Stomach (tissue), 4 donors: ENCODE results near the gene ERVFRD-1.

Experiments
- CTCF ChIP-seq, 7 experiments: fragments of 450-650 bp in 4 of 7; fragments of 200-600 bp in 3 of 7; sonication (generic) in 3 of 7; IDR thresholded peaks; one replicate each; pipeline ENCODE4 v1.5.1; 2016 to 2019; ENCODE audit warnings: antibody characterized with exemption in 7 of 7, control low read depth in 2 of 7, mild to moderate bottlenecking in 1 of 7
- EP300 ChIP-seq: sonication (generic); formaldehyde crosslinking; IDR thresholded peaks from one replicate; pipeline ENCODE4 v1.6.1; 2017; ENCODE audit warnings: antibody characterized with exemption
- POLR2A ChIP-seq, 4 donors: fragments of 450-650 bp; IDR thresholded peaks; one replicate each; pipeline ENCODE4 v1.6.1; 2016; ENCODE audit warnings: antibody characterized with exemption in 4 of 4, control low read depth in 2 of 4, mild to moderate bottlenecking in 1 of 4, moderate library complexity in 1 of 4

- TF ChIP-seq CTCF (IDR thresholded peaks at IDR 0.05): no peak
- no peak for TF ChIP-seq EP300
- TF ChIP-seq POLR2A (IDR thresholded peaks at IDR 0.05): no peak
These were observed 1.5 kb upstream of the ERVFRD-1 start for GRCh38 chr6:11113038-11113437.
